Measurements from ENCODE around the gene ATG14.
"Not testable (repeated sequence)": the region's sequence is repeated elsewhere in the genome, so short reads cannot be mapped to it uniquely, and the experiment has no call there.

ATG14 gene

DNA sequence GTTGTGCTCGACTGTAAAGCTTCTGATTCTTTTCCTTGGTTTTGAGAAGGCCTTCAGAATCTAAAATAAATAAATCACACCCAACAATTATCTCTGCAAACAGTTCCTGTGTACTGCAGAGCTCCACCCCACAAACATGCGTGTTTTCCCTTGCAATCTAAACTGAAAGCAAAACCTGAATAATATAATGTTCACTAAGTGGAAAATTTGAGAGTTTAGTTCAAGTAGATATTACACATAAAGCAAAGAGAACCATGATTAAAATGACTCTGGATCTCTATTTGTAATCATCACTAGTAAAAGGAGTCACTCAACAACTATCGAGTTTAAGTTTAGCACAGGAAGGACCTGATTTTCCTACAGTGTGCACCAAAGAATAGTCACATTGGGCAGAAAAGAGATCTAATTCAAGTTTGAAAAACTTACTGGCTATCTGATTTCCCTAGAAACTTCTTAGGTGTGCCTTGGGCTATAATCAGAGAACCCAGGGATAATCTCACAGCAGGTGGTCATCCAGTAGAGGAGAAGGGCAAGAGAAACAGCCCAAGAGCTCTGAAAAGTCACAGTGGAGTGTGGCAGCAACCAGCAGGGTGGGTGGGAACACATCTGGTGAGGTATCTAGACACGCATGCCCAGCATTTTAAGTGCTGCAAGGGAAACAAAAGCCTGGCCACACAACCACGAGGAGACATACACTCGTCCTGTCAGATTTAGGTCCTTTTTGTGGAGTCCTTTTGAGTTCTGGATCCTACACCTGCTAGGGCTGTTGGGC is 25.4 kb downstream of the ATG14 start:
- no peak for DNase-seq

DNA sequence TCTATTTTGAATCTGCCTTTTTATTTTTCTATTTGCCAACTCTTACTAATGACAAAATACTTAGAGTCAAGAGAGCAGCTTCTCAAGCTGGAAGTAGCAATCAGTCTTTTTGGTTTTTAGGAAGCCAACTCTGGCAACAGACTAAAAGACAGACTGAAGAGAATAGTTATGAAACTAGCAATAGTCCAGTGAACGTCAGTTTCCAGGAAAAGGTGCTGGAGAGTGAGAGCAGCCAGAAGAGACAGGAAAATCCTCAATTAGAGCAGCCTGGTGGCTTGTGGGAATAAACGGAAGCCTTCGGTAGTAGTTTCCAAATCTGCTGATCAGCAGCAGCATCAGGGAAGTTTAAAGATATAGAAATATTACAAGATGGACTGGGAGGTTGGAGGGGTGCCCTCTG is 27.1 kb downstream of the ATG14 start:
- no peak for DNase-seq

DNA sequence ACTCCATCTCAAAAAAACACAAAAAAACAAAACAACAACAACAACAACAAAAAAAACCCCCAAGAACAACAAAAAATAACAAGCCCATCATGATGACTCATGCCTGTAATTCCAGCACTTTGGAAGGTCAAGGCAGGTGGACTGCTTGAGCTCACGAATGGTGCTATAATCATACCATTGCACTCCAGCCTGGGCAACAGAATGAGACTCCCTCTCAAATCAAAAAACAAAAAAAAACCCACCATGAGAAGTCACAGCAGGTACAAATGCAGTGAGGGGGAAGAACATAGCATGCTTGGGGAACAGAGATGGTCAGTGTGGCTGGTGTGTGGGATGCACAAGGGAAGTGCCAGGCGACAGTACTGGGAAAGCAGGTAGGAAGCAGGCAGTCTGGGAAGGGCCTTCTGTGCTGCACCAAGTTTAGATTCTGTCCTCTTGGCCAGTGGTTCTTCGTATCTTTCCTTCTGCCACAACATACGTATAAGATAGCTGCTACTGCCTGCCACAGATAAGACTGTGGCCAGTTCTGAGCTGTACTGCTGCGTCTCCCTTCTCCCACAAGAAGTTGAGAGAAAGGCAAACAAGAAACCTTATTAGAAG is 28.0 kb downstream of the ATG14 start:
- no peak for DNase-seq

DNA sequence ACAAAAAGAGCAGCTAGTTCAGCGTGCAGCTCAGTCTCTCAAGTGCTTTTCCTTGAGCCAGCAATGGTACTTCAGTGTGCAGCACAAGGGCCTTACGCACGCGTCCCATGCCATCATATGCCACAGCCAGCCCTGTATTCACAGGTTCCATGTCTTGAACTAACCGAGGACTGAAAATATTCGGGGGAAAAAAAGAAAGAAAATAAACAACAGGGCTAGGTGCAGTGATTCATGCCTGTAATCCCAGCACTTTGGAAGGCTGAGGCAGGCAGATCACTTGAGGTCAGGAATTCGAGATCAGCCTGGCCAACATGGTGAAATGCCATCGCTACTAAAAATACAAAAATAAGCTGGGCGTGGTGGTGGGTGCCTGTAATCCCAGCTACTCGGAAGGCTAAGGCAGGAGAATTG is 28.6 kb downstream of the ATG14 start:
- DNase-seq, result not testable (repeated sequence)

DNA sequence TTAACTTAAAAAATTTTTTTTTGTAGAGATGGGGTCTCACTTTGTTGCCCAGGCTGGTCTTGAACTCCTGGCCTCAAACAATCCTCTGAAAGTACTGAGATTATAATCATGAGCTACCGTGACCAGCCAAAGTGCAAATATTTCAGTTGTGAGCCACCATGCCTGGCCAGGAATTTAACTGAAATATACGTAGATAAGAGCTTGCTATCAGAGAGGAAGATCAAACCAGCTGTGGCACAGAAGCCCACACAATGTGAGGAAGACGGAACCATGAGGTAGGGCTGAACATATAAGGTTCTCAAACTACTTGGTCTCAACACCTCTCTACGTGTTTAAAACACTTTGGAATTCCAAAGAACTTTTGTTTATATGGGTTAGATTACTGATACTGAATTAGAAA is 29.1 kb downstream of the ATG14 start:
- DNase-seq, result no peak

DNA sequence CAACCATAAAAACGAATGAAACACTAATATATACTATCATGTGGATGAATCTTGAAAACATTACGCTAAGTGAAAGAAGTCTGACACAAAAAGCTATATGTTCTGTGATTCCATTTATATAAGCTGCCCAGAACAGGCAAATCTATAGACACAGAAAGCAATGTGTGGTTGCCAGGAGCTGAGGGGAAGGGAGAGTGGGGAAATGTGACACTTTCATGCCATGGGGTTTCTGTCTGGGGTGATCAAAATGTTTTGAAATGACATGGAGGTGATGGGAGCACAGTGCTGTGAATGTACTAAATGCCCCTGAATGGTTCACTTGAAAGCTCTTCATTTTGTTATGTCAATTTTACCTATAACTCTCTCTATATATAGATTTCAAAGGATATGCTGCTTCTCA is 30.1 kb downstream of the ATG14 start:
- no peak for DNase-seq

DNA sequence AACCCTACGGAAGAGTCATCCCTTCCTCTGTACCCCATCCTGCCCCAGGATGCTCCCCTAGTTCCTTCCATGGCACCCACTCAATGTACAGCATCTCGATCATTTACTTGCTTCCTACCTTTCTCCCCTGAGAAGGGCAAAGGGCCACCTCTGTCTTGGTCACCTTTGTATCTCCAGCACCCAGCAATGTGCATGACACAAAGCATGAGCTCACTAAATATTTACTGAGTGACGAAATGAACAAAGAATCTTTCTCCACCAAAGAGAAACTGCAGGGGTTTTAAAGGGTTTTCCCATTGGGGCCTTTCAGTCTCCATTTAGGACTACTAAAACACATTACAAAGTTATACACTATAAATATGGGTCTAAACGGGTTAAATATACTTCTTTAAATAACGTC is 30.6 kb downstream of the ATG14 start:
- DNase-seq, result no peak

DNA sequence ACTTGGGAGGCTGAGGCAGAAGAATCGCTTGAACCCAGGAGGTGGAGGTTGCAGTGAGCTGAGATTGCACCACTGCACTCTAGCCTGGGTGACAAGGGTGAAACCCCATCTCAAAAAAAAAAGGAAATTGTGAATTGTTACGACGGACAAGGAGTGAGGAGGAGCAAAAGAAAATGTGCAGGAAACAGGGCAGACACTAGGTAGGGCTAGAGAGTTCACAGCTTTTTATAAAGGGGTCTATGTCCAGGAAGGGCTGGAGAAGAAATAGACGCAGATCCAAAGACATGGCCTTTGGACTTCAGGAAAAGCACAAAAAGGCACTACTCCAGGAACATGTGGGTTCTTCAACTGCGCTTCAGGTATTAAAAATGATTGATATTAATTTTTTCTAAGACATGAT is 34.4 kb downstream of the ATG14 start:
- DNase-seq, result no peak

DNA sequence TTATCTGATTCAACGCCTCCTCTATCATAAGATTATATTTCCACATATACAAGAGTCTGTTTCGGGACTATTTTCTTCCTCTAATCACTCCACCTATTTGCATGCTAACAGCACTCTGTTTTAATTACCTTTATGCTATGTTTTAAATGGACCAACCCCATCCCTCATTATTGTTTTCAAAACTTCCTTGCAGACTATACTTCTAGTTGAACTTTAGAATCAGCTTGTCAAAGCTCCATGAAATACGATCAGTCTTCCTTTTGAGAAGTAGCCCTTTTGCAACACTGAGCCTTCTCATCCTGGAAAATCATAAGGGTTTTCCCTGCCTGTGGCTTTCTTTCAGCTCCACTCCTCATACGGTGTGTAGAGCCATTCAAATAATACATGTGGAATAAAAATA is 36.9 kb downstream of the ATG14 start:
- no peak for DNase-seq

DNA sequence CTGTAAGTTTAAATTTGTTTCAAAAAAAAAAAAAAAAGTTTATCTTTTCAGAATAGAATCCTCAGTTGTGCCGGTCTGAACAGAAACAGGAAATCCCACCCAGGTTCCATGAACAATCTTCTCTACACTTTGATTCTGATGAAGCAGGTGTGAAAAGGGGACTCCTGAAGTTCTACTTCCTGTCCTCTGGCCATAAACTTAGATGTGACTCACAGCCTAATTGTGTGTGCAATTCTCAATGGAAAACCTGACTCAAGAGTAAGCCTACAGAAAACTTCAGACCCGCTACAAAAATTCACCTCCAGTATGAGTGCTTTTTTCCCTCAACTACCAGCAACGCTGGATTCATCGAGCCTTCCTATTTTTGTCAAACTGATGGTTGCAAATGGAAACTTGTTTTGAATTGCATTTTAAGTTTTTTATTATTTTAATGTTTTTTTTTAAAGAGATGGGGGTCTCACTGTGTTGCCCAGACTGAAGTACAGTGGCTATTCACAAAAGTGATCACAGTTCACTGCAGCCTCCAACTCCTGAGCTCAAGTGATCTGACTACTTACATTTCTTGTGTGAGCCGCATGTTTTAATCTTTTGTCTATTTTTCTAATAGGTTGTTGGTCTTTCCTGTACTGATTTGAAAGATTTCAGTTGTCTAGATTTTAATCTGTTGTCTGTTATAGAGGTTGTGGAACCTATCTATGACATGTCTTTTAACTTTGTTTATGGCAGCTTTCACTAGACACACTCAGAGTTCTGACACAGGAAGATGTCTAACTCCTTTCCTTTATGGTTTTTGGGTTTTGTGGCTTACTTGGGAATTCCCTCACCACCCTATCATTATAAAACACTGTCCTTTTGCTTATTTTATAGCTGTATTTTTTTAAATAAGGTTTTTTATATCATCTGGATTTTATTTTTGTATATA is 37.6 kb downstream of the ATG14 start:
- peak; percentile 37 for DNase-seq

DNA sequence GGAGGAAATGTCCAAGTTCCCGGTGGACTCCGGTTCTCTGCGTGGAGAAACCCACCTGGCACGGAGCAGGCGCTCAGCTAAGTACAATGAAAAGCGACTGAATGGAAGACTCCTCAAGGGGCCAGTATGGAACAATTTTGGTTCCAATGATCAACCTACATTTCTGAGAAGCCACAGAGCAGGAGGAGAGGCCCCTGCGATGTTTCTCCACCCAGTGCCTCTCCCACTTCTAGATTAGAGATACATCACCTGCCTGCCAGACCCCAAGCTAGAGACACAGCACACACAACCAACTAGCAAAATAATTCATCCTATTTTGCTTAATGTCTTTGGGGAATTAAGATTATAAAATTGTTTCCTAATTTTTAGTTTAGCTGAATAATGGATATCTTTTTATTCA is 38.8 kb downstream of the ATG14 start:
- no peak for DNase-seq

DNA sequence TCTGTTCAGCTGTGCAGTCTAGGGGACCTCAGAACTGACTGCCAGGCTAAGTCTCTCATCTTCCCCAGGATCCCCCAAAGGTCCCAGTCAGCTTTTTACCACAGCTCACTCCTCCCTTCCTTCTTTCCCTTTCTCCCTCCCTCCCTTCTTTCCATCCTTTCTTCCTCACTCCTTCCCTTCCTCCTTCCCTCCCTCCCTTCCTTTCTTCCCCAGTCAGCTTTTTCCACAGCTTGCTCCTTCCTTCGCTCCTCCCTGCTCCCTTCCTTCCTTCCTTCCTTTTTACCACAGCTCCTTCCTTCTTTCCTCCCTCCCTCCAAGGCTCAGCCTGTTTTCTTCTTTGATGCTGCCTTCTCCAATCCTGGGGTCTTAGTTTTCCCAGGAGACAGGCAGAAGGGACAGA is 39.2 kb downstream of the ATG14 start:
- no peak for DNase-seq

DNA sequence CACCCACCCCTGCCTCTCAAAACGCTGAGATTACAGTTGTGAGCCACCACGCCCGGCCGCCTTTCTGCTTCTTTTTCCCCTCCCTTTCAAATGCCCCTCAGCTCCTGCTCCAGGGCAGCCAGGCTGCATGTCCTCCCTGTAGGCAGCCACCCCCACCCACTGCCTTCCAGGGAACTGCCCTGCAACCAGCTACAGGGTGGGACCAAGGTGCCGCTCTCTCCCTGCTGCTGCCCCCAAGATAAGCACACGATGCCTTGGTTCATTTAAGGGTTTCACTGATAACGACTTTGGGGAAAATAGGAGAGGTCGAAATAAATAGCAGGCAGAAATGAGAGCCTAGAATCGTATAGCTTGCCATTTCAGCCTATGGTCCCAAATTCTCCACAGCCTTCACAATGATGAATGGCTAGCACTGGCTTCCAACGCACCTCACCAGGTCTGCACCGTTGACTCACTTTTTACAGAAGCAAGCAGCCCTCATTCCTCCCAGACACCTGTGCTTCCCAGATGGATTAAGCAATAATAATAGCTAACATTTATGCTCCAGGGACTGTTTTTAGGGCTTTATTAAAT is 40.7 kb downstream of the ATG14 start:
- no peak for DNase-seq

DNA sequence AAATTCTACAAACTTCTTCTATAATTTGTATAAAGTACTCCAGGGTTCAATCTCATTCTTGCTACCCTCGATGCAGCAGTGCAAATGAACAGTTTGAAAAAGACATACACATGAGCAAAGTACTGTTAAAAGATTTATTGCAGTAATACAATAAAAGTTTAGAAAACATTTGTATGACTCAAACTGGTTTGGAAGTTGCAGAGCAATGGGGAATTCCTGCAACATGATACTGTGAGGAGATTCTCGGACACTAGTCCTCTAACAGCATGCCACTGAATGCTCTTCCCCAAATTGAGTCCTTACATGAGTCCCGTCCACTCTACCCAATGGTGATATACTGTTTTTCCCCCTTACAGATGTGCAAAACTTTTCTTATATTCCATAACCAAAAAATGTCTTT is 45.4 kb downstream of the ATG14 start:
- peak; percentile 21 for DNase-seq

DNA sequence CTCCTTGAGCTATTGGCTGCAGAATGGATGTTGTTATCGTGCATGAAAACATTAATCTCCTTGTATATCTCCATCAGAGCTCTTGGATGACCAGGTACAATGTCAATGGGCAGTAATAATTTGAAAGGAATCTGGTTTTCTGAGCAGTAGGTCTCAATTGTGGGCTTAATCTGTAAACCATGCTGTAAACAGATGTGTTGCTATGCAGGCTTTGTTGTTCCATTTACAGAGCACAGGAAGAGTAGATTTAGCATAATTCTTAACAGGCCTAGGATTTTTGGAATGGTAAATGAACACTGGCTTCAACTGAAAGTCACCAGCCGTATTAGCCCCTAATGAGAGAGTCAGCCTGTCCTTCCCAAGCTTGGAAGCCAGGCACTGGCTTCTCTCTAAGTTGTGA is 50.4 kb downstream of the ATG14 start:
- DNase-seq, result no peak

DNA sequence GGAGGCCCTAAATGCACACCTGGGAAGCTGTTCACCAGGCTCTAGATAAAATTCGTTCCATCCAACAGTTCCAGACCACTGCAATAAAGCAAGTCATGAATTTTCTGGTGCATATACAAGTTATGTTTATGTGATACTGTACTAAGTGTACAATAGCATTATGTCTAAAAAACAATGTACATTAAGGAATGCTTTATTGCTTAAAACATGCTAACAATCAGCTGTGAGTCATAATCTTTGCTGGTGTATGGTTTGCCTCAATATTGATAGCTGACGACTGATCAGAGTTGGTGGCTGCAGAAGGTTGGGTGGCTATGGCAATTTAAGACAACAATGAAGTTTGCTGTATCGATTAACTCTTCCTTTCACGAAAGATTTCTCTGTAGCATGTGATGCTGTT is 52.3 kb downstream of the ATG14 start:
- DNase-seq, result no peak

DNA sequence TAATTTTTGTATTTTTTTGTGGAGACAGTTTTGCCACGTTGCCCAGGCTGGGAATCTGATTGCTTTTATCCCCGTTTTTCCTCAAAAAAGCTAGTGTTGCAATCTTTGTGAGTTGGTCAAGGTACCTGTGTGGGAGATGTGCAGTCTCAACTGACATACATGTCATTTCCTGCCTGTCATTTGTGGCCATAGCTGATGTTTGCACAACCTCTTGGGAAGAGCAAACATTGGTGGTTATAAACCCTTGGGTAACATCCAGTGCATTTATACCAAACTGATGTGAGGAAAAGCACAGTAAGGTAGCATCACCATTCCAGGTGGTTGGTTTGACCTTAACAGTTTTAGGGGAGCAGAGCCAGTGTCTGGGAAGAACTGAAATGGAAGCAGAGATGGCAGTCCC is 54.7 kb downstream of the ATG14 start:
- no peak for DNase-seq

DNA sequence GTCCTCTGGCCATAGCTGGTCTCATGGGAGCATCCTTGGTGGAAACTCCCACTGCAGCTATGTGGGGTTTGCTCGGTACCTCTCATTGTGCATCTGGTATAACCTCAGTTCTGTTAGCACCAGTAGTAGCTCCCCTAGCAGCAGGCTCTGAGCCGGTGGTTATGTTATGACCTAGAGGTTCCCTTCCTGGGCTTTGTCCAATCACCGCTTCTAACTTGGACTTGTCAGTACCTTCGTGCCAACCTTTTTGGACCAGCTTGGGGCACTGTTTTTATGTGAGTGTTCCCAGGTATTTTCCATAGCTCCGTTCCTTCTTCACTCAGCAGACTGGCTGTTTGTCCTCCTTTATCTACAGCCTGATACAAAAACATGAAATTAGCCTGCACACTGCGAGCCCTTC is 55.7 kb downstream of the ATG14 start:
- DNase-seq, result no peak

DNA sequence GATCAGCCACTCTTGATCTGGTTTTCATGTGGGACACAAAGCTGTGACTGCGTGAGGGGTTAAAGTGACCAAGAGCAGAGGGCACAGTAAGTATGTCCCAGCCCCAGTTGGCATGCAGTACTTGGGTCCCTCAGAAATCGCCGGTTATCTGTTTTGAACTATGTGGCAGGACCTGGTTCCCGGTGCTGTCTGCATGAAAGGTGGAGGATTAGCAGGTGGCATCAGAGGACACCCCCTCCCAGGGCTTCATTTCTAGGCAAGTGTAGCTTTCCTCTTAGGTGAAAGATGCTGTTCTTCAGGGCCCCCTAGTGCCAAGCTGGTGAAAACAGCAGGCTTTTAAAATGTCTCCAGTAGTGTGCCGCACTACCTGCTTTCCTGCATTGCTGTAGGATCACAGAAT is 57.1 kb downstream of the ATG14 start:
- peak; percentile 43 for DNase-seq

DNA sequence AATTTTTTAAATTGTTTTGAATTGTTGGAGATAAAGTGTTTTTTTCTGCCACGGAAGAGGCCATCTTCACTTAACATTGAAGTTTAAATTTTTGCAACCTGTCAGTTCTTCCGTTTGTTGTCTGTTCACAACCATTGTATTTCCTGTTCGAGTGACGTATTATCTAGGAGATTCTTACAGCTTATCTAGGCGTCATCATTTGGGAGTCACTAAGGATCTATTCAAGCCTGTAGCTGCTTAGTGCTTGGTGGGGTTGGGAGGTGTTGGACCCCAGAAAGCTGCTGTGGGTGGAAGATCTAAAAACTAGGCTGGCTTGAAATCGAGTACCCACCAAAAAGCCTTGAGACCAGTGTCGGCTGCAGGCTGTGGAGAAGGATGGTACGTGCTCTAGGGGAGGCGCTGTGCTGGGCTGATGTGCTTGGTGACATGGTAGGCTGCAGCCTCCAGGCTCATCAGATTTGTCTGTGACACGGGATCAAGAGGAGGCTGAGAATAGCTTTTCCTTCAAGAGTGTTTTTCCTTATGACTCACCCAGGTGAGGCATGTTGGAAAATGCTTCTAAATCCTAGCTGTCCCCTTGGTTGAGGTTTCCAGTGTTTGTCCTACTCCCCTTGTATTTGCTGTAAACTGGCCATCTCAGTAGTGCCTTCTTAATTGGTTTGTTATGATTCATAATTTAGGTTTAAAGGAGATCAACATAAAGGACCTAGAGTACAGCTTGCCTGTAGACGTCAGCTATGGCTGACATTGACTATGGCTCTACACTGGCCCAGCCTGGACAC is 57.8 kb downstream of the ATG14 start:
- DNase-seq, result no peak

DNA sequence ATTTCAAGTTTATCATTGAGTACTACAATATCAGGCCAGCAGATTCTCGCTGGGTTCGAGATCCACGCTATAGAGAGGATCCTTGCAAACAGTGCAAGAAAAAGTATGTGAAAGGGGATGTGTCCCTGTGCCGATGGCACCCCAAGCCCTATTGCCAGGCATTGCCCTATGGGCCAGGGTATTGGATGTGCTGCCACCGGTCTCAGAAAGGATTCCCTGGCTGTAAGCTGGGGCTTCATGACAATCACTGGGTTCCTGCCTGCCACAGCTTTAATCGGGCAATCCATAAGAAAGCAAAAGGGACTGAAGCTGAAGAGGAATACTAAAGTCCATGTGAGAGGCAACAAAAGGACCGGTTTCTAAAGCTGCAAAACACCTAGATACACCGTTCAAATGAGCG is 59.4 kb downstream of the ATG14 start:
- no peak for DNase-seq

DNA sequence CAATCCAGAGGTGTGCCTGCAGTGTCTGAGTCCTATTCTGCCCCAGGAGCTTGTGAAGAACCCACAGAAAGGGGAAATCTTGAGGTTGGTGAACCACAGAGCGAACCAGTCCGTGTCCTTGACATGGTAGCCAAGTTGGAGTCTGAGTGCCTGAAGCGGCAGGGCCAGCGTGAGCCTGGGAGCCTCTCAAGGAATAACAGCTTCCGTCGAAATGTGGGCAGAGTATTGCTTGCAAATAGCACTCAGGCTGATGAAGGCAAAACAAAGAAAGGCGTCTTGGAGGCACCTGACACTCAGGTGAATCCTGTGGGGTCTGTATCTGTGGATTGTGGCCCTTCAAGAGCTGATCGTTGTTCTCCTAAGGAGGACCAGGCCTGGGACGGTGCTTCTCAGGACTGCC is 60.5 kb downstream of the ATG14 start:
- DNase-seq, result no peak
